WTC11 (cell line): ENCODE measurements around the gene NCOA1.

Source experiments
- CREM ChIP-seq: sonication (generic); formaldehyde crosslinking; IDR thresholded peaks from 2 replicates; pipeline ENCODE4 v1.8.1; 2022; ENCODE audit warnings: mild to moderate bottlenecking, missing genetic modification reagents, moderate library complexity
- ELF4 ChIP-seq: sonication (generic); formaldehyde crosslinking; IDR thresholded peaks from 2 replicates; pipeline ENCODE4 v1.8.1; 2022; ENCODE audit warnings: low read depth, mild to moderate bottlenecking, moderate library complexity, missing genetic modification reagents
- ETV6 ChIP-seq: sonication (generic); formaldehyde crosslinking; IDR thresholded peaks from 2 replicates; pipeline ENCODE4 v1.8.1; 2022; ENCODE audit warnings: mild to moderate bottlenecking, missing genetic modification reagents
- FOXJ3 ChIP-seq: sonication (generic); formaldehyde crosslinking; IDR thresholded peaks from 2 replicates; pipeline ENCODE4 v1.9.0; 2021; ENCODE audit warnings: missing genetic modification reagents, mild to moderate bottlenecking, borderline replicate concordance
- JUN ChIP-seq: sonication (generic); formaldehyde crosslinking; IDR thresholded peaks from 2 replicates; pipeline ENCODE4 v1.8.0; 2023; ENCODE audit warnings: mild to moderate bottlenecking, missing genetic modification reagents
- MXD4 ChIP-seq: fragments of 250-450 bp; sonication (Bioruptor Pico); IDR thresholded peaks from 2 replicates; pipeline ENCODE4 v1.8.0; 2021; ENCODE audit warnings: mild to moderate bottlenecking, moderate library complexity, borderline replicate concordance
- TF ChIP-seq, protein P1 (sequence below): fragments of 200-600 bp; IDR thresholded peaks from 2 replicates; pipeline ENCODE4 v1.8.0; 2022; ENCODE audit warnings: antibody characterized with exemption
- TF ChIP-seq, protein P2 (sequence below): sonication (generic); formaldehyde crosslinking; IDR thresholded peaks from 2 replicates; pipeline ENCODE4 v1.8.0; 2022; ENCODE audit warnings: mild to moderate bottlenecking, missing genetic modification reagents
- TF ChIP-seq, protein P3 (sequence below): sonication (generic); formaldehyde crosslinking; IDR thresholded peaks from 2 replicates; pipeline ENCODE4 v1.8.0; 2022; ENCODE audit warnings: mild to moderate bottlenecking, missing genetic modification reagents
- TF ChIP-seq, protein P4 (sequence below): sonication (generic); formaldehyde crosslinking; IDR thresholded peaks from 2 replicates; pipeline ENCODE4 v1.8.1; 2023; ENCODE audit warnings: mild to moderate bottlenecking, missing genetic modification reagents, borderline replicate concordance
- TF ChIP-seq, protein P5 (sequence below): sonication (generic); formaldehyde crosslinking; IDR thresholded peaks from 2 replicates; pipeline ENCODE4 v1.8.0; 2023; ENCODE audit warnings: missing genetic modification reagents, mild to moderate bottlenecking, borderline replicate concordance
- TF ChIP-seq, protein P6 (sequence below): sonication (generic); formaldehyde crosslinking; IDR thresholded peaks from 2 replicates; pipeline ENCODE4 v1.8.1; 2022; ENCODE audit warnings: low read depth, missing genetic modification reagents, borderline replicate concordance

DNA sequence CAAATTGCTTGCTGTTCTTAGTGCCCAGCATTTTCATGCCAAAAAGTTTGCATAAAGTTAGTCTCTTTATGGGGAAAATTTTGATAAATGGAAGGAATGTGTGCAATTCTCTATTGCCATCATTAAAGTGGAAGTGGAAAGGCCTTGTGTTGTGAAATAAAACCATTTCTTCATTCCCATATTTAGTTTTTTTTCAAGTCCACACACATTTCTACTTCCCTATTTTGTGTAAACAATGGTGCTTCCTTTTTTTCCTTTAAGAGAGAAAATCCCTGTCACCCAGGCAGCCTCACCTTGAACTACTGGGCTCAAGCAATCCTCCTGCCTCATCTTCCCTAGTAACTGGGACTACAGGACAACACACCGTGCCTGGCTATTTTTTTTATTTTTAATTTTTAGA lies 42.3 kb upstream of the NCOA1 start:
- TF ChIP-seq ETV6 (CRISPR knock-in tag) (no peak), JUN (no peak), FOXJ3 (no peak), MXD4 (CRISPR knock-in tag) (no peak), ELF4 (CRISPR knock-in tag) (no peak), CREM (CRISPR knock-in tag) (no peak)
- TF ChIP-seq, protein P1, sequence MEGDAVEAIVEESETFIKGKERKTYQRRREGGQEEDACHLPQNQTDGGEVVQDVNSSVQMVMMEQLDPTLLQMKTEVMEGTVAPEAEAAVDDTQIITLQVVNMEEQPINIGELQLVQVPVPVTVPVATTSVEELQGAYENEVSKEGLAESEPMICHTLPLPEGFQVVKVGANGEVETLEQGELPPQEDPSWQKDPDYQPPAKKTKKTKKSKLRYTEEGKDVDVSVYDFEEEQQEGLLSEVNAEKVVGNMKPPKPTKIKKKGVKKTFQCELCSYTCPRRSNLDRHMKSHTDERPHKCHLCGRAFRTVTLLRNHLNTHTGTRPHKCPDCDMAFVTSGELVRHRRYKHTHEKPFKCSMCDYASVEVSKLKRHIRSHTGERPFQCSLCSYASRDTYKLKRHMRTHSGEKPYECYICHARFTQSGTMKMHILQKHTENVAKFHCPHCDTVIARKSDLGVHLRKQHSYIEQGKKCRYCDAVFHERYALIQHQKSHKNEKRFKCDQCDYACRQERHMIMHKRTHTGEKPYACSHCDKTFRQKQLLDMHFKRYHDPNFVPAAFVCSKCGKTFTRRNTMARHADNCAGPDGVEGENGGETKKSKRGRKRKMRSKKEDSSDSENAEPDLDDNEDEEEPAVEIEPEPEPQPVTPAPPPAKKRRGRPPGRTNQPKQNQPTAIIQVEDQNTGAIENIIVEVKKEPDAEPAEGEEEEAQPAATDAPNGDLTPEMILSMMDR = no peak
- TF ChIP-seq, protein P2, sequence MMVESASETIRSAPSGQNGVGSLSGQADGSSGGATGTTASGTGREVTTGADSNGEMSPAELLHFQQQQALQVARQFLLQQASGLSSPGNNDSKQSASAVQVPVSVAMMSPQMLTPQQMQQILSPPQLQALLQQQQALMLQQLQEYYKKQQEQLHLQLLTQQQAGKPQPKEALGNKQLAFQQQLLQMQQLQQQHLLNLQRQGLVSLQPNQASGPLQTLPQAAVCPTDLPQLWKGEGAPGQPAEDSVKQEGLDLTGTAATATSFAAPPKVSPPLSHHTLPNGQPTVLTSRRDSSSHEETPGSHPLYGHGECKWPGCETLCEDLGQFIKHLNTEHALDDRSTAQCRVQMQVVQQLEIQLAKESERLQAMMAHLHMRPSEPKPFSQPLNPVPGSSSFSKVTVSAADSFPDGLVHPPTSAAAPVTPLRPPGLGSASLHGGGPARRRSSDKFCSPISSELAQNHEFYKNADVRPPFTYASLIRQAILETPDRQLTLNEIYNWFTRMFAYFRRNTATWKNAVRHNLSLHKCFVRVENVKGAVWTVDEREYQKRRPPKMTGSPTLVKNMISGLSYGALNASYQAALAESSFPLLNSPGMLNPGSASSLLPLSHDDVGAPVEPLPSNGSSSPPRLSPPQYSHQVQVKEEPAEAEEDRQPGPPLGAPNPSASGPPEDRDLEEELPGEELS (CRISPR knock-in tag) = no peak
- TF ChIP-seq, protein P3, sequence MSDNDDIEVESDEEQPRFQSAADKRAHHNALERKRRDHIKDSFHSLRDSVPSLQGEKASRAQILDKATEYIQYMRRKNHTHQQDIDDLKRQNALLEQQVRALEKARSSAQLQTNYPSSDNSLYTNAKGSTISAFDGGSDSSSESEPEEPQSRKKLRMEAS (CRISPR knock-in tag) = no peak
- TF ChIP-seq, protein P4, sequence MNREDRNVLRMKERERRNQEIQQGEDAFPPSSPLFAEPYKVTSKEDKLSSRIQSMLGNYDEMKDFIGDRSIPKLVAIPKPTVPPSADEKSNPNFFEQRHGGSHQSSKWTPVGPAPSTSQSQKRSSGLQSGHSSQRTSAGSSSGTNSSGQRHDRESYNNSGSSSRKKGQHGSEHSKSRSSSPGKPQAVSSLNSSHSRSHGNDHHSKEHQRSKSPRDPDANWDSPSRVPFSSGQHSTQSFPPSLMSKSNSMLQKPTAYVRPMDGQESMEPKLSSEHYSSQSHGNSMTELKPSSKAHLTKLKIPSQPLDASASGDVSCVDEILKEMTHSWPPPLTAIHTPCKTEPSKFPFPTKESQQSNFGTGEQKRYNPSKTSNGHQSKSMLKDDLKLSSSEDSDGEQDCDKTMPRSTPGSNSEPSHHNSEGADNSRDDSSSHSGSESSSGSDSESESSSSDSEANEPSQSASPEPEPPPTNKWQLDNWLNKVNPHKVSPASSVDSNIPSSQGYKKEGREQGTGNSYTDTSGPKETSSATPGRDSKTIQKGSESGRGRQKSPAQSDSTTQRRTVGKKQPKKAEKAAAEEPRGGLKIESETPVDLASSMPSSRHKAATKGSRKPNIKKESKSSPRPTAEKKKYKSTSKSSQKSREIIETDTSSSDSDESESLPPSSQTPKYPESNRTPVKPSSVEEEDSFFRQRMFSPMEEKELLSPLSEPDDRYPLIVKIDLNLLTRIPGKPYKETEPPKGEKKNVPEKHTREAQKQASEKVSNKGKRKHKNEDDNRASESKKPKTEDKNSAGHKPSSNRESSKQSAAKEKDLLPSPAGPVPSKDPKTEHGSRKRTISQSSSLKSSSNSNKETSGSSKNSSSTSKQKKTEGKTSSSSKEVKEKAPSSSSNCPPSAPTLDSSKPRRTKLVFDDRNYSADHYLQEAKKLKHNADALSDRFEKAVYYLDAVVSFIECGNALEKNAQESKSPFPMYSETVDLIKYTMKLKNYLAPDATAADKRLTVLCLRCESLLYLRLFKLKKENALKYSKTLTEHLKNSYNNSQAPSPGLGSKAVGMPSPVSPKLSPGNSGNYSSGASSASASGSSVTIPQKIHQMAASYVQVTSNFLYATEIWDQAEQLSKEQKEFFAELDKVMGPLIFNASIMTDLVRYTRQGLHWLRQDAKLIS (CRISPR knock-in tag) = no peak
- TF ChIP-seq, protein P5, sequence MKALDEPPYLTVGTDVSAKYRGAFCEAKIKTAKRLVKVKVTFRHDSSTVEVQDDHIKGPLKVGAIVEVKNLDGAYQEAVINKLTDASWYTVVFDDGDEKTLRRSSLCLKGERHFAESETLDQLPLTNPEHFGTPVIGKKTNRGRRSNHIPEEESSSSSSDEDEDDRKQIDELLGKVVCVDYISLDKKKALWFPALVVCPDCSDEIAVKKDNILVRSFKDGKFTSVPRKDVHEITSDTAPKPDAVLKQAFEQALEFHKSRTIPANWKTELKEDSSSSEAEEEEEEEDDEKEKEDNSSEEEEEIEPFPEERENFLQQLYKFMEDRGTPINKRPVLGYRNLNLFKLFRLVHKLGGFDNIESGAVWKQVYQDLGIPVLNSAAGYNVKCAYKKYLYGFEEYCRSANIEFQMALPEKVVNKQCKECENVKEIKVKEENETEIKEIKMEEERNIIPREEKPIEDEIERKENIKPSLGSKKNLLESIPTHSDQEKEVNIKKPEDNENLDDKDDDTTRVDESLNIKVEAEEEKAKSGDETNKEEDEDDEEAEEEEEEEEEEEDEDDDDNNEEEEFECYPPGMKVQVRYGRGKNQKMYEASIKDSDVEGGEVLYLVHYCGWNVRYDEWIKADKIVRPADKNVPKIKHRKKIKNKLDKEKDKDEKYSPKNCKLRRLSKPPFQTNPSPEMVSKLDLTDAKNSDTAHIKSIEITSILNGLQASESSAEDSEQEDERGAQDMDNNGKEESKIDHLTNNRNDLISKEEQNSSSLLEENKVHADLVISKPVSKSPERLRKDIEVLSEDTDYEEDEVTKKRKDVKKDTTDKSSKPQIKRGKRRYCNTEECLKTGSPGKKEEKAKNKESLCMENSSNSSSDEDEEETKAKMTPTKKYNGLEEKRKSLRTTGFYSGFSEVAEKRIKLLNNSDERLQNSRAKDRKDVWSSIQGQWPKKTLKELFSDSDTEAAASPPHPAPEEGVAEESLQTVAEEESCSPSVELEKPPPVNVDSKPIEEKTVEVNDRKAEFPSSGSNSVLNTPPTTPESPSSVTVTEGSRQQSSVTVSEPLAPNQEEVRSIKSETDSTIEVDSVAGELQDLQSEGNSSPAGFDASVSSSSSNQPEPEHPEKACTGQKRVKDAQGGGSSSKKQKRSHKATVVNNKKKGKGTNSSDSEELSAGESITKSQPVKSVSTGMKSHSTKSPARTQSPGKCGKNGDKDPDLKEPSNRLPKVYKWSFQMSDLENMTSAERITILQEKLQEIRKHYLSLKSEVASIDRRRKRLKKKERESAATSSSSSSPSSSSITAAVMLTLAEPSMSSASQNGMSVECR (CRISPR knock-in tag) = no peak
- TF ChIP-seq, protein P6, sequence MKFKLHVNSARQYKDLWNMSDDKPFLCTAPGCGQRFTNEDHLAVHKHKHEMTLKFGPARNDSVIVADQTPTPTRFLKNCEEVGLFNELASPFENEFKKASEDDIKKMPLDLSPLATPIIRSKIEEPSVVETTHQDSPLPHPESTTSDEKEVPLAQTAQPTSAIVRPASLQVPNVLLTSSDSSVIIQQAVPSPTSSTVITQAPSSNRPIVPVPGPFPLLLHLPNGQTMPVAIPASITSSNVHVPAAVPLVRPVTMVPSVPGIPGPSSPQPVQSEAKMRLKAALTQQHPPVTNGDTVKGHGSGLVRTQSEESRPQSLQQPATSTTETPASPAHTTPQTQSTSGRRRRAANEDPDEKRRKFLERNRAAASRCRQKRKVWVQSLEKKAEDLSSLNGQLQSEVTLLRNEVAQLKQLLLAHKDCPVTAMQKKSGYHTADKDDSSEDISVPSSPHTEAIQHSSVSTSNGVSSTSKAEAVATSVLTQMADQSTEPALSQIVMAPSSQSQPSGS (CRISPR knock-in tag) = no peak
